Mesothelial cell of epicardium (in vitro differentiated cells): ENCODE measurements around the gene TAF13. TPM values are rescaled to one million over a fixed set of nuclear protein-coding genes. Genes with fewer than 3 reads are reported as not detected.

ENCODE experiments used
- DNase-seq, 2 experiments: peaks; one replicate each; pipeline ENCODE4 v3.0.0; 2021; ENCODE audit warnings: low spot score in 2 of 2; ENCODE audit not compliant: unreplicated experiment in 2 of 2
- H3K27ac Mint-ChIP-seq: 2 replicates; pipeline ENCODE4 v1.8.0; 2021; ENCODE audit warnings: mixed read lengths
- H3K27me3 Mint-ChIP-seq: 2 replicates; pipeline ENCODE4 v1.8.0; 2021; ENCODE audit warnings: low read depth, mixed read lengths
- H3K36me3 Mint-ChIP-seq: 2 replicates; pipeline ENCODE4 v1.8.0; 2021; ENCODE audit warnings: mixed read lengths
- H3K4me1 Mint-ChIP-seq: 2 replicates; pipeline ENCODE4 v1.8.0; 2021; ENCODE audit warnings: mixed read lengths
- H3K4me3 Mint-ChIP-seq: 2 replicates; pipeline ENCODE4 v1.8.0; 2021; ENCODE audit warnings: mild to moderate bottlenecking, moderate library complexity, mixed read lengths
- H3K9me3 Mint-ChIP-seq: 2 replicates; pipeline ENCODE4 v1.8.0; 2021; ENCODE audit warnings: mixed read lengths
- total RNA-seq: library from RNA; stranded (reverse); gene quantifications from 3 replicates; pipeline ENCODE4 v1.2.1, GENCODE V29; 2021
- TF ChIP-seq, protein P1 (sequence below): fragments of 200-600 bp; sonication (generic); IDR thresholded peaks from one replicate; pipeline ENCODE4 v1.5.0; 2021; ENCODE audit warnings: antibody characterized with exemption; ENCODE audit not compliant: unreplicated experiment

TAF13 gene
- total RNA-seq, 1 donor from 2014 or later: 27.0 TPM

DNA sequence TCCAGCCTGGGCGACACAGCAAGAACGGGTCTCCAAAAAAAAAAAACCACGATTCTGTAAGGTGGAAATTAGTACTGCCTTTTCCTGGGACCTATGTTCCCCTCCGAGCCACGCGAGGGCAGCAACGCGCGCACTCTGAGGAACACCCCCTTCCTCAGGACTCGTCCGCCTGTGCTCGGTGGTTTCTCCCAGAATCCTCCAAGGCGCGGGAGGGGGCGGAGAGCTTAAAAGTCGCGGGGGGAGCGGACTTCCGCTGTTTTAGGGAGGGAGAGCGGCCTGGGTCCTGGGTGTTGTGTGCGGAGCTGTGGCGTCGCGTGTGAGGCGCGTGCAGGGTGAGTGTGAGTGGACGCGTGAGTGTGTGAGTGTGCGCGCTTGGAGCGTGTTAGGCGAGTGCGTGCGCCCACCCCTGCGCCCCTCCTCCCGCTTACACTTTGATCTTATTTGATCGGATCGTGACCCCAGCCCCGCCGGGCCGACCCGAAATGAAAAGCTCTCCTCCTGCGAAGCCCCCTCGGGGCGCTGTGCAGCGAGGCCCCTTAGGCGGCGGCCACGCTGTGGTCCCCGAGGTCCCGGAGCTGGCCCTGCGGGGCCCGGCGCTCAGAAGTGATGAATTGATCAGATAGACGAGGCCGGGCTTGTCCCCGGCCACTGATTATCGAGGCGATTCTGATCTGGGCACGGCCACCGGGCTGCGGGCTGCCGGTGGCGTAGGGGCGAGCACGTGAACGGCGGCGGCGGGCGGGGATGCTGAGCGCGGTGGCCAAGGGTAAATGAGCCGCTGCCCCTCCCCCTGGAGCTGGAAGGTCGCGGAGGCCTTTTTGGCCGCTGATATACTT, 24.4 kb upstream of the TAF13 start:
- peak; percentile 89 to 94 for DNase-seq
- H3K36me3 Mint-ChIP-seq: peaks cover 3% of the 10 kb centered on the region
- no peaks in the 10 kb centered on the region for H3K9me3 Mint-ChIP-seq
- H3K4me1 Mint-ChIP-seq: peaks cover 3% of the 10 kb centered on the region
- H3K4me3 Mint-ChIP-seq: peak overlapping the region; percentile 94
- no peaks in the 10 kb centered on the region for H3K27me3 Mint-ChIP-seq
- H3K27ac Mint-ChIP-seq: peak overlapping the region; percentile 96
- TF ChIP-seq, protein P1, sequence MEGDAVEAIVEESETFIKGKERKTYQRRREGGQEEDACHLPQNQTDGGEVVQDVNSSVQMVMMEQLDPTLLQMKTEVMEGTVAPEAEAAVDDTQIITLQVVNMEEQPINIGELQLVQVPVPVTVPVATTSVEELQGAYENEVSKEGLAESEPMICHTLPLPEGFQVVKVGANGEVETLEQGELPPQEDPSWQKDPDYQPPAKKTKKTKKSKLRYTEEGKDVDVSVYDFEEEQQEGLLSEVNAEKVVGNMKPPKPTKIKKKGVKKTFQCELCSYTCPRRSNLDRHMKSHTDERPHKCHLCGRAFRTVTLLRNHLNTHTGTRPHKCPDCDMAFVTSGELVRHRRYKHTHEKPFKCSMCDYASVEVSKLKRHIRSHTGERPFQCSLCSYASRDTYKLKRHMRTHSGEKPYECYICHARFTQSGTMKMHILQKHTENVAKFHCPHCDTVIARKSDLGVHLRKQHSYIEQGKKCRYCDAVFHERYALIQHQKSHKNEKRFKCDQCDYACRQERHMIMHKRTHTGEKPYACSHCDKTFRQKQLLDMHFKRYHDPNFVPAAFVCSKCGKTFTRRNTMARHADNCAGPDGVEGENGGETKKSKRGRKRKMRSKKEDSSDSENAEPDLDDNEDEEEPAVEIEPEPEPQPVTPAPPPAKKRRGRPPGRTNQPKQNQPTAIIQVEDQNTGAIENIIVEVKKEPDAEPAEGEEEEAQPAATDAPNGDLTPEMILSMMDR: peak; percentile 80

DNA sequence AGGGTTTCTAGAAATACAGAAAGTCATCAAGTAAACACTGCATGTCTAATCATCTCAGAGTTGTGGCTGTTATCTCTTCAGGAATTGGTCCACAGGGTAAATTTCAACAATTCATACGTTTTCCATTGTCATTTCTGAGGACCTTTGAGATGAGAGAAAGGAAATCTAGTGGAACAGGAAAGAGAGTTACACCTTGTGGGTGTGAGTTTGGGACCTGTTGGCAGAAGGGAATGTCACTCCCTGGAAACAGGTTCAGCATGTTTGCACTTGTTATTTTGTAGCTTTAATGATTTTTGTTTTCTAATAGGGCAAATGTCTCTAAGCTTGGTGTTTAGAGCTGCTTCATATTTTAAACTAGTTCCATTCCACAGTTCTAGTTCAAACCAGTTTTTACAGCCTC, 20.3 kb upstream of the TAF13 start:
- TF ChIP-seq, protein P1: no peak
- no peak for DNase-seq
- H3K36me3 Mint-ChIP-seq: peaks cover 13% of the 10 kb centered on the region
- no peak overlapping the region for H3K27ac Mint-ChIP-seq
- no peaks in the 10 kb centered on the region for H3K9me3 Mint-ChIP-seq
- H3K27me3 Mint-ChIP-seq: no peaks in the 10 kb centered on the region
- peaks cover 19% of the 10 kb centered on the region for H3K4me1 Mint-ChIP-seq
- H3K4me3 Mint-ChIP-seq: no peak overlapping the region

DNA sequence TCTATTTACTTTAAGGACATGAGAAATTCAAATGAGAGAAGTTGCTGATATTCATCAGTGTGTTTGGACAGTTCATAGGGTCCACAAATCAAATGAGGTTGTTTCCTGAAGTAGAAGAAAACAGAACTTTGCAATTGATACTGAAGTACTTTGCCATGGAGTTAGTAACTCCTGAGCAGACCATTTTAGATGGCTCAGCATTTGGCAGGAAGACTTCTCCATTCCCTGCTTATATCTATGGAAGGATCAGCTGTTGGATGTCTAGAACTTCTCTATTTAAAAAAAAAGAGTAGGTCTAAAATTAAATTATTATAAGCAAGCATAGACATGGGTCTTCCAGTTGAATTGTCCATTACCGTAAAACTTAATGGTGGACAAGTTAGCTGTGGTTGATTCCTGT, 19.8 kb upstream of the TAF13 start:
- no peaks in the 10 kb centered on the region for H3K9me3 Mint-ChIP-seq
- TF ChIP-seq, protein P1: no peak
- H3K4me1 Mint-ChIP-seq: peaks cover 20% of the 10 kb centered on the region
- H3K4me3 Mint-ChIP-seq: no peak overlapping the region
- H3K27me3 Mint-ChIP-seq: no peaks in the 10 kb centered on the region
- DNase-seq: no peak
- peaks cover 13% of the 10 kb centered on the region for H3K36me3 Mint-ChIP-seq
- no peak overlapping the region for H3K27ac Mint-ChIP-seq

DNA sequence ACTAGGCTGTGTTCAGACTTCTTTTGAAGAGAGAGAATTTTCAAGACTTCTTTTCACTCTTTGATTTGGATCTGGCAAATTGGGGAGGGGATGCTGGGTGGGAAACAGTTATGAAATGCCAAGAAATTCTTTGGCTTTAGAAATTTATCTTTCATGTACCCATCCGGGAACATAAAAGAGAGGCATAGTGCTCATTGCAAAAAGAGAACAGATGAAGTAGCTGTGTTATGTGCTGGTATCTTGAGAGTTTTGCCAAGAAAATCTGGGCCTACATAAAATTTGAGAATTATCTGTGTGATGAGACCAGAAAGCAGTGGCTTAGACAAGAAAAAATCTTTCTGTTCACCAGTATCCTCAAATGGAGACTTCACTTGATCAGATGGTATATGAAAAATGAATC, 19.1 kb upstream of the TAF13 start:
- no peak overlapping the region for H3K27ac Mint-ChIP-seq
- no peaks in the 10 kb centered on the region for H3K27me3 Mint-ChIP-seq
- DNase-seq: no peak
- TF ChIP-seq, protein P1: no peak
- H3K36me3 Mint-ChIP-seq: peaks cover 13% of the 10 kb centered on the region
- H3K9me3 Mint-ChIP-seq: no peaks in the 10 kb centered on the region
- no peak overlapping the region for H3K4me3 Mint-ChIP-seq
- peaks cover 25% of the 10 kb centered on the region for H3K4me1 Mint-ChIP-seq

DNA sequence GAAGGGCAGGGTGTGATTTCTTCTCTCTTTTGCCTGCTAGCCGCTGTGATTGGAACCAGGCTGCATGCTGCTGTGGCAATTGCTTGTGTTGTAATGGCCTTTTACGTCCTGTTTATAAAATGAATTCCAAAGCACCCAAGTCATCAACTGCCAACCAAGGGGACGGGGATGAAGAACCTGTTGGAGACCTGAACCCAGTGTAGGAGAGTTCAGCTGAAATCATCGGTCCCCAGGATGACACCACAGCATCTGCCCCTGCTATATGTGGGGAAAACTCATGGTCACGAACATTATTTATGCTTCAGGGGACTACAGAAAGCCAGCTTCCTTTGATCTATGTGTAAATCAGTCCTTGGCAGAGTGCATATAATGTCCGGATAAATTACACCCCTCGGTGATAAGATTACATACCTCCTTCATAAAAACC, 18.6 kb upstream of the TAF13 start:
- Mint-ChIP-seq H3K36me3 (peaks cover 13% of the 10 kb centered on the region), H3K4me1 (peaks cover 25% of the 10 kb centered on the region), H3K4me3 (no peak overlapping the region), H3K9me3 (no peaks in the 10 kb centered on the region), H3K27ac (peak overlapping the region; percentile 30), H3K27me3 (no peaks in the 10 kb centered on the region)
- no peak for DNase-seq
- TF ChIP-seq, protein P1: no peak
